SK-N-SH treated with all-trans-retinoic acid at 6 μM for 48 hours (cell line): ENCODE data around the gene ZNF653.

Source experiments
- ATAC-seq: fragments of 200-7000 bp; cut with Tn5 transposase; 3 replicates; pipeline ENCODE4 v1.9.1; 2020; ENCODE audit warnings: mild to moderate bottlenecking, moderate library complexity
- ARNTL ChIP-seq: fragments of 450-650 bp; formaldehyde crosslinking; IDR thresholded peaks from 2 replicates; pipeline ENCODE4 v1.5.0; 2020; ENCODE audit warnings: low read depth, mild to moderate bottlenecking, moderate library complexity, borderline replicate concordance
- BACH2 ChIP-seq: fragments of 250-450 bp; sonication (Bioruptor Pico); IDR thresholded peaks from 2 replicates; pipeline ENCODE4 v1.9.0; 2021; ENCODE audit warnings: mild to moderate bottlenecking, borderline replicate concordance
- CREB5 ChIP-seq: fragments of 250-450 bp; sonication (Bioruptor Pico); IDR thresholded peaks from 2 replicates; pipeline ENCODE4 v1.5.1; 2020; ENCODE audit warnings: low read depth, mild to moderate bottlenecking, moderate library complexity
- CSDC2 ChIP-seq: fragments of 250-450 bp; sonication (Bioruptor Pico); IDR thresholded peaks from 2 replicates; pipeline ENCODE4 v1.5.0; 2020; ENCODE audit warnings: mild to moderate bottlenecking, moderate library complexity
- GLIS3 ChIP-seq: fragments of 250-450 bp; sonication (Bioruptor Pico); IDR thresholded peaks from 2 replicates; pipeline ENCODE4 v1.5.0; 2020; ENCODE audit warnings: mild to moderate bottlenecking, moderate library complexity
- OSR1 ChIP-seq: fragments of 250-450 bp; sonication (Bioruptor Pico); IDR thresholded peaks from 2 replicates; pipeline ENCODE4 v1.8.0; 2022; ENCODE audit warnings: moderate library complexity, mild to moderate bottlenecking, inconsistent platforms
- POU6F1 ChIP-seq: fragments of 250-450 bp; sonication (Bioruptor Pico); IDR thresholded peaks from 2 replicates; pipeline ENCODE4 v1.8.0; 2021; ENCODE audit warnings: low read depth, mild to moderate bottlenecking, moderate library complexity, borderline replicate concordance
- PPARA ChIP-seq: fragments of 250-450 bp; sonication (Bioruptor Pico); IDR thresholded peaks from 2 replicates; pipeline ENCODE4 v1.5.0; 2020; ENCODE audit warnings: mild to moderate bottlenecking, borderline replicate concordance
- RARB ChIP-seq: fragments of 250-450 bp; sonication (Bioruptor Pico); IDR thresholded peaks from 2 replicates; pipeline ENCODE4 v1.8.0; 2021; ENCODE audit warnings: mild to moderate bottlenecking, moderate library complexity
- SNAI2 ChIP-seq: fragments of 250-450 bp; sonication (Bioruptor Pico); IDR thresholded peaks from 2 replicates; pipeline ENCODE4 v1.5.0; 2020; ENCODE audit warnings: mild to moderate bottlenecking, moderate library complexity
- ZC3H10 ChIP-seq: fragments of 250-450 bp; sonication (Bioruptor Pico); IDR thresholded peaks from 2 replicates; pipeline ENCODE4 v1.5.1; 2021; ENCODE audit warnings: mild to moderate bottlenecking, moderate library complexity
- ZFP3 ChIP-seq: fragments of 250-450 bp; sonication (Bioruptor Pico); IDR thresholded peaks from 2 replicates; pipeline ENCODE4 v1.5.0; 2020; ENCODE audit warnings: mild to moderate bottlenecking, moderate library complexity
- ZFP30 ChIP-seq: fragments of 450-650 bp; formaldehyde crosslinking; IDR thresholded peaks from 2 replicates; pipeline ENCODE4 v1.5.0; 2022; ENCODE audit warnings: mild to moderate bottlenecking, moderate library complexity
- ZNF565 ChIP-seq: fragments of 450-650 bp; formaldehyde crosslinking; conservative IDR thresholded peaks from 2 replicates; pipeline ENCODE4 v1.5.0; 2020; ENCODE audit warnings: low read depth, mild to moderate bottlenecking, moderate library complexity
- ZNF70 ChIP-seq: fragments of 450-650 bp; formaldehyde crosslinking; IDR thresholded peaks from 2 replicates; pipeline ENCODE4 v1.5.0; 2020; ENCODE audit warnings: mild to moderate bottlenecking, moderate library complexity
- ZNF8 ChIP-seq: fragments of 450-650 bp; formaldehyde crosslinking; IDR thresholded peaks from 2 replicates; pipeline ENCODE4 v1.5.0; 2020; ENCODE audit warnings: mild to moderate bottlenecking, moderate library complexity
- TF ChIP-seq, protein P1 (sequence below): fragments of 250-450 bp; sonication (Bioruptor Pico); IDR thresholded peaks from 2 replicates; pipeline ENCODE4 v1.5.0; 2020; ENCODE audit warnings: mild to moderate bottlenecking, moderate library complexity
- TF ChIP-seq, protein P2 (sequence below): fragments of 250-450 bp; sonication (Bioruptor Pico); IDR thresholded peaks from 2 replicates; pipeline ENCODE4 v1.5.1; 2021; ENCODE audit warnings: mild to moderate bottlenecking, moderate library complexity

The ZNF653 gene

GRCh38 chr19:11444059-11444458 is 61.6 kb downstream of the ZNF653 start:
- ATAC-seq, result no peak
- TF ChIP-seq ZC3H10 (no peak), GLIS3 (CRISPR knock-in tag) (no peak), POU6F1 (no peak), ZNF565 (CRISPR knock-in tag) (no peak), BACH2 (CRISPR knock-in tag) (no peak), PPARA (CRISPR knock-in tag) (no peak), CREB5 (CRISPR knock-in tag) (no peak), SNAI2 (CRISPR knock-in tag) (no peak)
- TF ChIP-seq, protein P1, sequence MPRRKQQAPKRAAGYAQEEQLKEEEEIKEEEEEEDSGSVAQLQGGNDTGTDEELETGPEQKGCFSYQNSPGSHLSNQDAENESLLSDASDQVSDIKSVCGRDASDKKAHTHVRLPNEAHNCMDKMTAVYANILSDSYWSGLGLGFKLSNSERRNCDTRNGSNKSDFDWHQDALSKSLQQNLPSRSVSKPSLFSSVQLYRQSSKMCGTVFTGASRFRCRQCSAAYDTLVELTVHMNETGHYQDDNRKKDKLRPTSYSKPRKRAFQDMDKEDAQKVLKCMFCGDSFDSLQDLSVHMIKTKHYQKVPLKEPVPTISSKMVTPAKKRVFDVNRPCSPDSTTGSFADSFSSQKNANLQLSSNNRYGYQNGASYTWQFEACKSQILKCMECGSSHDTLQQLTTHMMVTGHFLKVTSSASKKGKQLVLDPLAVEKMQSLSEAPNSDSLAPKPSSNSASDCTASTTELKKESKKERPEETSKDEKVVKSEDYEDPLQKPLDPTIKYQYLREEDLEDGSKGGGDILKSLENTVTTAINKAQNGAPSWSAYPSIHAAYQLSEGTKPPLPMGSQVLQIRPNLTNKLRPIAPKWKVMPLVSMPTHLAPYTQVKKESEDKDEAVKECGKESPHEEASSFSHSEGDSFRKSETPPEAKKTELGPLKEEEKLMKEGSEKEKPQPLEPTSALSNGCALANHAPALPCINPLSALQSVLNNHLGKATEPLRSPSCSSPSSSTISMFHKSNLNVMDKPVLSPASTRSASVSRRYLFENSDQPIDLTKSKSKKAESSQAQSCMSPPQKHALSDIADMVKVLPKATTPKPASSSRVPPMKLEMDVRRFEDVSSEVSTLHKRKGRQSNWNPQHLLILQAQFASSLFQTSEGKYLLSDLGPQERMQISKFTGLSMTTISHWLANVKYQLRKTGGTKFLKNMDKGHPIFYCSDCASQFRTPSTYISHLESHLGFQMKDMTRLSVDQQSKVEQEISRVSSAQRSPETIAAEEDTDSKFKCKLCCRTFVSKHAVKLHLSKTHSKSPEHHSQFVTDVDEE (CRISPR knock-in tag), result no peak
- TF ChIP-seq, protein P2, sequence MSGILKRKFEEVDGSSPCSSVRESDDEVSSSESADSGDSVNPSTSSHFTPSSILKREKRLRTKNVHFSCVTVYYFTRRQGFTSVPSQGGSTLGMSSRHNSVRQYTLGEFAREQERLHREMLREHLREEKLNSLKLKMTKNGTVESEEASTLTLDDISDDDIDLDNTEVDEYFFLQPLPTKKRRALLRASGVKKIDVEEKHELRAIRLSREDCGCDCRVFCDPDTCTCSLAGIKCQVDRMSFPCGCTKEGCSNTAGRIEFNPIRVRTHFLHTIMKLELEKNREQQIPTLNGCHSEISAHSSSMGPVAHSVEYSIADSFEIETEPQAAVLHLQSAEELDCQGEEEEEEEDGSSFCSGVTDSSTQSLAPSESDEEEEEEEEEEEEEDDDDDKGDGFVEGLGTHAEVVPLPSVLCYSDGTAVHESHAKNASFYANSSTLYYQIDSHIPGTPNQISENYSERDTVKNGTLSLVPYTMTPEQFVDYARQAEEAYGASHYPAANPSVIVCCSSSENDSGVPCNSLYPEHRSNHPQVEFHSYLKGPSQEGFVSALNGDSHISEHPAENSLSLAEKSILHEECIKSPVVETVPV, result no peak

- no peak for TF ChIP-seq RARB (CRISPR knock-in tag)
- TF ChIP-seq CSDC2 (CRISPR knock-in tag), result no peak
- no peak for TF ChIP-seq ZNF565 (CRISPR knock-in tag)
- no peak for TF ChIP-seq ZFP30 (CRISPR knock-in tag)
- TF ChIP-seq CREB5 (CRISPR knock-in tag), result no peak
- no peak for TF ChIP-seq ZNF8
- no peak for TF ChIP-seq GLIS3 (CRISPR knock-in tag)
- TF ChIP-seq SNAI2 (CRISPR knock-in tag), result no peak
- no peak for TF ChIP-seq OSR1
- no peak for TF ChIP-seq ARNTL (CRISPR knock-in tag)
- TF ChIP-seq ZNF70 (CRISPR knock-in tag), result no peak
- TF ChIP-seq ZFP3 (CRISPR knock-in tag), result no peak
- no peak for TF ChIP-seq PPARA (CRISPR knock-in tag)
- TF ChIP-seq POU6F1, result no peak
- no peak for TF ChIP-seq ZC3H10
- TF ChIP-seq, protein P2, result no peak
- ATAC-seq, result no peak
Observed at GRCh38 chr19:11437955-11438354, 67.7 kb downstream of the ZNF653 start.
